SJCRH30 (cell line): ENCODE results near the gene ACACB. TPM values are rescaled to one million over a fixed set of nuclear protein-coding genes. Genes with fewer than 3 reads are reported as not detected.
"Not testable (repeated sequence)": the region's sequence is repeated elsewhere in the genome, so short reads cannot be mapped to it uniquely, and the experiment has no call there.

Source experiments
- DNase-seq, 2 experiments: peaks; one replicate each; pipeline ENCODE4 v3.0.0-alpha.2; 2015 to 2020
- H3K27ac ChIP-seq: fragments of 250-450 bp; sonication (Bioruptor Pico); 2 replicates; pipeline ENCODE4 v1.5.1; 2020; ENCODE audit warnings: mild to moderate bottlenecking, moderate library complexity
- H3K27me3 ChIP-seq: fragments of 250-450 bp; sonication (Bioruptor Pico); 2 replicates; pipeline ENCODE4 v1.5.1; 2020; ENCODE audit warnings: mild to moderate bottlenecking, moderate library complexity
- H3K36me3 ChIP-seq: fragments of 250-450 bp; sonication (Bioruptor Pico); 2 replicates; pipeline ENCODE4 v1.5.1; 2020; ENCODE audit warnings: mild to moderate bottlenecking, moderate library complexity
- H3K4me1 ChIP-seq: fragments of 250-450 bp; sonication (Bioruptor Pico); 2 replicates; pipeline ENCODE4 v1.5.1; 2020; ENCODE audit warnings: mild to moderate bottlenecking, moderate library complexity
- H3K4me3 ChIP-seq: fragments of 250-450 bp; sonication (Bioruptor Pico); 2 replicates; pipeline ENCODE4 v1.5.1; 2020; ENCODE audit warnings: mild to moderate bottlenecking, moderate library complexity
- H3K9me3 ChIP-seq: fragments of 250-450 bp; sonication (Bioruptor Pico); replicated peaks from 2 replicates; pipeline ENCODE4 v1.5.1; 2020; ENCODE audit warnings: mild to moderate bottlenecking, moderate library complexity
- total RNA-seq: library from RNA; depleted of rRNA; stranded (reverse); fragments of >200 nt; shearing (Covaris generic); gene quantifications from 2 replicates; pipeline ENCODE4 v1.2.3, GENCODE V29; 2014

Gene ACACB
- total RNA-seq, 1 experiment from 2014 or later = 3.3 TPM

DNA sequence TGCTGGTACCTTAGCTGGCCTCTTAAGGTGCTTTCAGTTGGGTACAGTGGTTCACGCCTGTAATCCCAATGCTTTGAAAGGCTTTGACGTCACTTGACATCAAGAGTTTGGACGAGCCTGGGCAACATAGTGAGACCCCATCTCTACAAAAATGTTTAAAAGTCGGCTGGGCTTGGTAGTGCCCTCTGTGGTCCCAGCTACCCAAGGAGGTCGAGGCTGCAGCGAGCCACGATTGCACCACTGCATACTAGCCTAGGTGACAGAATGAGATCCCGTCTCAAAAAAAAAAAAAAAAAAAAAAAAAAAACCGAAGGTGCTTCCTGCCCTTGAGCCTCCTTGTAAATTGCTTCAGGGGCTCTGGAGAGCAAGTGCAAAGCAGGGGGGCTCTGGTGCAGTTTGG, 50.0 kb downstream of the ACACB start:
- Histone ChIP-seq H3K27ac (no peak overlapping the region), H3K4me1 (0 out of 2 replicates have a peak, but pooled peaks cover 3% of the 10 kb centered on the region), H3K36me3 (no peaks in the 10 kb centered on the region), H3K27me3 (no peaks in the 10 kb centered on the region), H3K4me3 (no peak overlapping the region), H3K9me3 (no peaks in the 10 kb centered on the region)
- no peak for DNase-seq

GRCh38 chr12:109167781-109168180, 51.4 kb downstream of the ACACB start:
- Histone ChIP-seq H3K27me3 (no peaks in the 10 kb centered on the region), H3K9me3 (no peaks in the 10 kb centered on the region), H3K36me3 (no peaks in the 10 kb centered on the region), H3K4me1 (0 out of 2 replicates have a peak, but pooled peaks cover 3% of the 10 kb centered on the region), H3K4me3 (no peak overlapping the region), H3K27ac (no peak overlapping the region)
- DNase-seq = no peak

GRCh38 chr12:109169262-109169661, 52.9 kb downstream of the ACACB start:
- 0 out of 2 replicates have a peak, but pooled peaks cover 3% of the 10 kb centered on the region for H3K4me1 ChIP-seq
- no peaks in the 10 kb centered on the region for H3K27me3 ChIP-seq
- no peaks in the 10 kb centered on the region for H3K9me3 ChIP-seq
- H3K4me3 ChIP-seq = no peak overlapping the region
- H3K36me3 ChIP-seq = no peaks in the 10 kb centered on the region
- H3K27ac ChIP-seq = no peak overlapping the region
- no peak for DNase-seq

GRCh38 chr12:109169686-109170085, 53.3 kb downstream of the ACACB start:
- DNase-seq = peak; percentile 17 to 38
- Histone ChIP-seq H3K9me3 (no peaks in the 10 kb centered on the region), H3K27me3 (no peaks in the 10 kb centered on the region), H3K27ac (no peak overlapping the region), H3K4me1 (0 out of 2 replicates have a peak, but pooled peaks cover 3% of the 10 kb centered on the region), H3K36me3 (no peaks in the 10 kb centered on the region), H3K4me3 (no peak overlapping the region)

- H3K4me1 ChIP-seq = 0 out of 2 replicates have a peak, but pooled peaks cover 3% of the 10 kb centered on the region
- no peak overlapping the region for H3K4me3 ChIP-seq
- no peak overlapping the region for H3K27ac ChIP-seq
- no peaks in the 10 kb centered on the region for H3K36me3 ChIP-seq
- no peaks in the 10 kb centered on the region for H3K9me3 ChIP-seq
- H3K27me3 ChIP-seq = no peaks in the 10 kb centered on the region
- no peak for DNase-seq
Measured at GRCh38 chr12:109170324-109170723, 53.9 kb downstream of the ACACB start.

GRCh38 chr12:109172787-109173186, 56.4 kb downstream of the ACACB start:
- H3K4me1 ChIP-seq, H3K27me3 ChIP-seq, DNase-seq, H3K4me3 ChIP-seq, H3K36me3 ChIP-seq, H3K27ac ChIP-seq, H3K9me3 ChIP-seq: not testable (repeated sequence)

- Histone ChIP-seq H3K27ac (no peak overlapping the region), H3K36me3 (no peaks in the 10 kb centered on the region), H3K9me3 (no peaks in the 10 kb centered on the region), H3K4me3 (no peak overlapping the region), H3K27me3 (no peaks in the 10 kb centered on the region), H3K4me1 (0 out of 2 replicates have a peak, but pooled peaks cover 3% of the 10 kb centered on the region)
- DNase-seq = no peak
Measured at GRCh38 chr12:109173443-109174240, 57.3 kb downstream of the ACACB start.

- no peak overlapping the region for H3K27ac ChIP-seq
- DNase-seq = no peak
- no peak overlapping the region for H3K4me3 ChIP-seq
- H3K27me3 ChIP-seq = no peaks in the 10 kb centered on the region
- no peaks in the 10 kb centered on the region for H3K9me3 ChIP-seq
- H3K36me3 ChIP-seq = no peaks in the 10 kb centered on the region
- H3K4me1 ChIP-seq = 0 out of 2 replicates have a peak, but pooled peaks cover 3% of the 10 kb centered on the region
Measured at GRCh38 chr12:109174468-109174867, 58.1 kb downstream of the ACACB start.

DNA sequence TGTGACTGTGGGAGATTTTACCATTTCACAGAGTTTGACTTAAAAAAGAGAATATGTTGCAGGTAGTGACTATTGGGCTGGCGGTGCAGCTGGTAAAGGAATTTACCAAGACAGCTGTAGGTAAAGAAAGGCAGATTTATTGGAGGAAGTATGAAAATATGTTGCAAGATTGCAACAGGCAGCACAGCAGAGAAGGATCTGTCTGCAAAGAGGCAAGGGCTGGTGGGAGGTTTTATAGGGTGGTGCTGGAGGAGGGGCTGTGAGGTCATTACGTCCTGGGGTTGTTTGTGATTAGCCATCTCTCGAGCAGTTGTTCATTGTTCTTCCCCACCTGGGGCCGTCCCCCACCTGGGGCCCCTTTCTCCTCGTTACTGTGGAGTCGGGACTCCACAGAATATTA, 62.1 kb downstream of the ACACB start:
- no peak overlapping the region for H3K4me3 ChIP-seq
- H3K27me3 ChIP-seq = no peaks in the 10 kb centered on the region
- H3K36me3 ChIP-seq = no peaks in the 10 kb centered on the region
- DNase-seq = no peak
- H3K9me3 ChIP-seq = no peaks in the 10 kb centered on the region
- no peaks in the 10 kb centered on the region for H3K4me1 ChIP-seq
- H3K27ac ChIP-seq = no peak overlapping the region

- Histone ChIP-seq H3K4me1 (no peaks in the 10 kb centered on the region), H3K4me3 (no peak overlapping the region), H3K27me3 (no peaks in the 10 kb centered on the region), H3K36me3 (no peaks in the 10 kb centered on the region), H3K27ac (no peak overlapping the region), H3K9me3 (no peaks in the 10 kb centered on the region)
- DNase-seq = no peak
Measured at GRCh38 chr12:109179927-109180326, 63.5 kb downstream of the ACACB start.

DNA sequence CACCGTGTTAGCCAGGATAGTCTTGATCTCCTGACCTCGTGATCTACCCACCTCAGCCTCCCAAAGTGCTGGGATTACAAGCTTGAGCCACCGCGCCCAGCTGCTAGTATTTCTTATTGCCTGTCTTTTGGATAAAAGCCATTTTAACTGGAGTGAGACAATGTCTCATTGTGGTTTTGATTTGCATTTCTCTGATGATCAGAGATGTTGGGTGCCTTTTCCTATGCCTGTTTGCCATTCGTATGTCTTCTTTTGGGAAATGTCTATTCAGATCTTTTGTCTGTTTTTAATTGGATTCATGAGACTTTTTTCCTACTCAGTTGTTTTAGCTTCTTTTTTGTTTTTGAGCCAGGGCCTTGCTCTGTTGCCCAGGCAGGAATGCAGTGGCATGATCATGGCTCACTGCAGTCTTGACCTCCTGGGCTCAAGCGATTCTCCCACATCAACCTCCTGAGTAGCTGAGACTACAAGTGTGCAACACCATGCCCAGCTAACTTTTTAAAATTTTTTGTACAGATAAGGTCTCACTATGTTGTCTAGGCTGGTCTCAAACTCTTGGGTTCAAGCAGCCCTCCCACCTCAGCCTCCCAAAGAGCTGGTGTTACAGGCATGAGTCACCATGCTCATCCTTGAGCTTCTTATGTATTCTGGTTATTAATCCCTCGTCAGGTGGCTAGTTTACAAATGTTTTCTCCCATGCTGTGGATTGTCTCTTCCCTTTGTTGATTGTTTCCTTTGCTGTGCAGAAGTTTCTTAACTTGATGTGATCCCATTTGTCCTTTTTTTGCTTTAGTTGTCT, 65.9 kb downstream of the ACACB start:
- no peaks in the 10 kb centered on the region for H3K36me3 ChIP-seq
- no peak overlapping the region for H3K27ac ChIP-seq
- H3K4me3 ChIP-seq = no peak overlapping the region
- no peaks in the 10 kb centered on the region for H3K9me3 ChIP-seq
- H3K4me1 ChIP-seq = no peaks in the 10 kb centered on the region
- H3K27me3 ChIP-seq = no peaks in the 10 kb centered on the region
- peak in 1 of 2 experiments; percentile 7 for DNase-seq

DNA sequence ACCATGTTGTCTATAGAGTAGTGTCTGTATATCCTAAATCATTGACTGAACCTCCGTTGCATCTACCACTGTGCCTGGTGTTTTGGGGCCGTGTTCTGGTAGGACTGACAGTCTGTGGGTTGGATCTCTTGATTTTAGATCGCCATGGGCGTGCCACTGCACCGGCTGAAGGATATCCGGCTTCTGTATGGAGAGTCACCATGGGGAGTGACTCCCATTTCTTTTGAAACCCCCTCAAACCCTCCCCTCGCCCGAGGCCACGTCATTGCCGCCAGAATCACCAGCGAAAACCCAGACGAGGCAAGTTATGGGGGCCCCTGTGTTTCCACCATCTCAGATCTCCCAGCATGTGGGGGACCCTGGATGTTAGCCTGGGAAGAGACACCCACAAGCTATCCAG, 69.1 kb downstream of the ACACB start:
- no peaks in the 10 kb centered on the region for H3K9me3 ChIP-seq
- no peaks in the 10 kb centered on the region for H3K36me3 ChIP-seq
- no peak overlapping the region for H3K27ac ChIP-seq
- H3K27me3 ChIP-seq = no peaks in the 10 kb centered on the region
- no peak for DNase-seq
- H3K4me1 ChIP-seq = no peaks in the 10 kb centered on the region
- no peak overlapping the region for H3K4me3 ChIP-seq

DNA sequence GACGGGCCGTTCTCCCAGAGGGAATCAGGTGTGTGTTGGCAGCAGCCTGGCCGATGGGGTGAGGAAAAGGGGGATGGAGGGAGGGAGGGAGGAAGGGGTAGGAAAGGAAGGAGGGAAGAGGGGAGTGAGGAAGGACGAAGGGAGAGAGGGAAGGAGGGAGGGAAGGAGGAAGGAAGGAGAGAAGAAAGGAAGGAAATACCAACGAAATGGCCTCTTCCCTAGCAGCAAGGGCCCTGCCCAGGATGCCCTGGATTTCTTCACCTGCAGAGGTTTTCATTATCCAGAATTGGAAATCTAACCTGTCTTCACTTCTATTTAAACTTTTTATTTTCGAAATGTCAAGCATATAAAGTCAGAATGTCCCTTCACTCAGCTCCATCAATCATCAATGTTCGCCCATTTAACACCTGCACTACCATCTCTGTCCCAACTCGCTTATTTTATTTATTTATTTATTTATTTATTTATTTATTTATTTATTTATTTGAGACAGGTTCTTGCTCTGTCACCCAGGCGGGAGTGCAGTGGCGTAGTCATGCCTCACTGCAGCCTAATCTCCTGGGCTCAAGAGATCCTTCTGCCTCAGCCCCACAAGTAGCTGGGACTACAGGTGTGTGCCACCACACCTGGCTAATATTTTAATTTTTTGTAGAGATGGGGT, 70.7 kb downstream of the ACACB start:
- Histone ChIP-seq H3K4me1 (no peaks in the 10 kb centered on the region), H3K36me3 (no peaks in the 10 kb centered on the region)

DNA sequence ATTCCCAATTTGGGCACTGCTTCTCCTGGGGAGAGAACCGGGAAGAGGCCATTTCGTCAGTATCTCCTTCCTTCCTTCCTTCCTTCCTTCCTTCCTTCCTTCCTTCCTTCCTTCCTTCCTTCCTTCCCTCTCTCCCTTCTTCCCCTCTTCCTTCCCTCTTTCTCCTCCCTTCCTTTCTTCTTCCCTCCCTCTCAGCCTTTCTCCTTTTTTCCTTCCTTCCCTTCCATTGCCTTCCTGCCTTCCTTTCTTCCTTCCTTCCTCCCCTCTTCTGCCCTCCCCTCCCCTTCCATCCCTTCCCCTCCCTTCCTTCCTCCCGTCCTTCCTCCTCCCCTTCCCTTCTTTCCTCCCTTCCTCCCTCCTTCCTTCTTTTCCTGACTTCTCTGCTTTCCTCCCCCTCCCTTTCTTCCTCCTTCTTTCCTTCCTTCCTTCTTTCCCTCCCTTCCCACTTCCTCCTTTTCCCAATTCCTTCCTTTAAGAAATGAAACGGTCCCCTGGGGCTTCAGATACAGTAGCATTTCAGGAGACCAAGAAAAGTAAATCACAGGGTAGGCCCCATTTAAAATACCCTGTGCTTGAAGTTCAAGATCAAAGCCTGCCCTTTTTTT, 71.8 kb downstream of the ACACB start:
- Histone ChIP-seq H3K4me3 (no peak overlapping the region), H3K27ac (no peak overlapping the region), H3K36me3 (no peaks in the 10 kb centered on the region), H3K27me3 (no peaks in the 10 kb centered on the region), H3K9me3 (no peaks in the 10 kb centered on the region), H3K4me1 (no peaks in the 10 kb centered on the region)
- no peak for DNase-seq

More for the DNA sequence above, 70.7 kb downstream of the ACACB start:
- no peak overlapping the region for H3K4me3 ChIP-seq
- H3K9me3 ChIP-seq = no peaks in the 10 kb centered on the region
- no peak overlapping the region for H3K27ac ChIP-seq
- DNase-seq = no peak
- H3K27me3 ChIP-seq = no peaks in the 10 kb centered on the region
